ENCODE results near the gene TDRKH. TPM values are rescaled to one million over a fixed set of nuclear protein-coding genes. Genes with fewer than 3 reads are reported as not detected.

TDRKH gene
- total and polyA plus RNA-seq, 2 donors = 3.1 to 4.2 TPM

Small RNA genes lying within 50 kb of the gene (small RNA-seq; reads per million reads assigned to genes)
- gene RNU6-662P = not detected

Other genes starting within 250 kb of the TDRKH start
- 66.6 TPM for gene SNX27, start 178.4 kb downstream of the TDRKH start, total RNA-seq
- 18.6 TPM for gene SNX27, start 178.4 kb downstream of the TDRKH start, polyA plus RNA-seq
- gene CELF3, start 73.7 kb downstream of the TDRKH start, total RNA-seq = 0.37 TPM
- gene CELF3, start 73.7 kb downstream of the TDRKH start, polyA plus RNA-seq = 0.47 TPM
- not detected for gene RIIAD1, start 69.0 kb downstream of the TDRKH start, total RNA-seq
- gene RIIAD1, start 69.0 kb downstream of the TDRKH start, polyA plus RNA-seq = 1.8 TPM
- 40.7 TPM for gene MRPL9, start 27.0 kb downstream of the TDRKH start, total RNA-seq
- gene MRPL9, start 27.0 kb downstream of the TDRKH start, polyA plus RNA-seq = 54.7 TPM
- gene LINGO4, start 14.9 kb upstream of the TDRKH start, total RNA-seq = 0.16 TPM
- gene LINGO4, start 14.9 kb upstream of the TDRKH start, polyA plus RNA-seq = 0.19 TPM
- 1.6 TPM for gene RORC, start 41.3 kb upstream of the TDRKH start, total RNA-seq
- gene RORC, start 41.3 kb upstream of the TDRKH start, polyA plus RNA-seq = 0.71 TPM
- gene C2CD4D, start 49.3 kb upstream of the TDRKH start, total RNA-seq = not detected
- 0.05 TPM for gene C2CD4D, start 49.3 kb upstream of the TDRKH start, polyA plus RNA-seq
- not detected for gene THEM5, start 63.2 kb upstream of the TDRKH start, total RNA-seq
- not detected for gene THEM5, start 63.2 kb upstream of the TDRKH start, polyA plus RNA-seq
- 16.5 TPM for gene THEM4, start 119.0 kb upstream of the TDRKH start, total RNA-seq
- gene THEM4, start 119.0 kb upstream of the TDRKH start, polyA plus RNA-seq = 12.5 TPM
- 116 TPM for gene S100A10, start 203.4 kb upstream of the TDRKH start, total RNA-seq
- gene S100A10, start 203.4 kb upstream of the TDRKH start, polyA plus RNA-seq = 246 TPM
- 81.9 TPM for gene S100A11, start 246.5 kb upstream of the TDRKH start, total RNA-seq
- 910 TPM for gene S100A11, start 246.5 kb upstream of the TDRKH start, polyA plus RNA-seq

Data from urinary bladder (tissue), 2 donors.